GM12878 (cell line): ENCODE measurements around the gene ARPP21. TPM values are rescaled to one million over a fixed set of nuclear protein-coding genes. Genes with fewer than 3 reads are reported as not detected.

Experiments
- ATAC-seq: fragments of 200-7000 bp; cut with Tn5 transposase; 3 replicates; pipeline ENCODE4 v1.9.1; 2020; ENCODE audit warnings: mild to moderate bottlenecking, moderate library complexity
- BruUV-seq: library from RNA; stranded (reverse); fragments of 400-500 nt; replicated peaks from 2 replicates; lab custom pipeline; 2021; lab: Mats Ljungman, UMichigan
- CTCF ChIA-PET: fragments of 300-600 bp; sonication (Branson Sonifier 250); formaldehyde crosslinking; extraction: SDS; loops from one replicate; lab custom pipeline; 2021; ENCODE audit warnings: inconsistent platforms; lab: Yijun Ruan, JAX
- POLR2A ChIA-PET: fragments of 350-600 bp; formaldehyde crosslinking; extraction: SDS; loops from one replicate; lab custom pipeline; 2021; ENCODE audit warnings: inconsistent platforms; lab: Charles Lee
- RAD21 ChIA-PET: fragments of 300-600 bp; sonication (Branson Sonifier 250); formaldehyde crosslinking; loops from one replicate; lab custom pipeline; 2023; ENCODE audit warnings: antibody characterized with exemption; ENCODE audit not compliant: unreplicated experiment; lab: Charles Lee
- SMC1A ChIA-PET: fragments of 300-600 bp; sonication (Branson Sonifier 250); formaldehyde crosslinking; loops from one replicate; lab custom pipeline; 2023; ENCODE audit not compliant: unreplicated experiment, uncharacterized antibody; lab: Charles Lee
- DNase-seq: peaks from one replicate; pipeline ENCODE4 v3.0.0-alpha.2; 2011; ENCODE audit warnings: low read depth, low spot score
- FAIRE-seq: peaks from 3 replicates; lab custom pipeline; 2011; peaks lifted over from hg19 to GRCh38; lab: Jason Lieb, UNC
- H2AFZ ChIP-seq: 2 replicates; pipeline ENCODE4 v1.6.0; 2011; ENCODE audit warnings: low read depth, low read length, control low read depth; ENCODE audit not compliant: control insufficient read depth
- H3K27ac ChIP-seq: 2 replicates; pipeline ENCODE4 v1.5.1; 2011; ENCODE audit warnings: control low read depth; ENCODE audit not compliant: control insufficient read depth, insufficient read depth
- H3K27me3 ChIP-seq, 2 experiments: replicated peaks in 1 of 2; 2 replicates each; pipeline versions ENCODE4 v1.6.0 to v1.6.1; 2011; ENCODE audit warnings: low read length in 1 of 2; ENCODE audit not compliant: control insufficient read depth in 2 of 2, insufficient read depth in 2 of 2
- H3K36me3 ChIP-seq, 2 experiments: 2 replicates each; pipeline ENCODE4 v1.5.1; 2011; ENCODE audit warnings: low read length in 1 of 2; ENCODE audit not compliant: control insufficient read depth in 2 of 2, insufficient read depth in 2 of 2
- H3K4me1 ChIP-seq: 2 replicates; pipeline ENCODE4 v1.6.1; 2011; ENCODE audit warnings: mild to moderate bottlenecking, low read length, moderate library complexity, mixed read lengths; ENCODE audit not compliant: control insufficient read depth, insufficient read depth
- H3K4me2 ChIP-seq: 2 replicates; pipeline ENCODE4 v1.6.0; 2011; ENCODE audit warnings: control low read depth; ENCODE audit not compliant: control insufficient read depth, insufficient read depth
- H3K4me3 ChIP-seq: fragments of 200-600 bp; sonication (generic); 2 replicates; pipeline ENCODE4 v1.5.1; 2016
- H3K79me2 ChIP-seq: 2 replicates; pipeline ENCODE4 v1.6.0; 2011; ENCODE audit warnings: low read length; ENCODE audit not compliant: control insufficient read depth, insufficient read depth
- H3K9ac ChIP-seq: 2 replicates; pipeline ENCODE4 v1.8.0; 2011; ENCODE audit warnings: low read length, control low read depth, mixed read lengths; ENCODE audit not compliant: control insufficient read depth, insufficient read depth
- H3K9me3 ChIP-seq: replicated peaks from 3 replicates; pipeline ENCODE4 v1.5.1; 2011; ENCODE audit warnings: mild to moderate bottlenecking, low read length; ENCODE audit not compliant: control insufficient read depth, insufficient read depth
- H4K20me1 ChIP-seq: 2 replicates; pipeline ENCODE4 v1.6.0; 2011; ENCODE audit not compliant: control insufficient read depth, insufficient read depth
- BACH1 ChIP-seq: fragments of 450-650 bp; IDR thresholded peaks from 2 replicates; pipeline ENCODE4 v1.6.1; 2017; ENCODE audit warnings: mild to moderate bottlenecking, borderline replicate concordance
- BCL11A ChIP-seq: IDR thresholded peaks from 2 replicates; pipeline ENCODE4 v1.6.1; 2011; ENCODE audit warnings: low read depth, low read length
- CREB1 ChIP-seq: IDR thresholded peaks from 2 replicates; pipeline ENCODE4 v1.6.1; 2012; ENCODE audit warnings: low read depth, mild to moderate bottlenecking, inconsistent platforms
- E2F8 ChIP-seq: fragments of 450-650 bp; IDR thresholded peaks from 2 replicates; pipeline ENCODE4 v1.6.1; 2018; ENCODE audit warnings: mild to moderate bottlenecking, low read depth, moderate library complexity; ENCODE audit not compliant: partially characterized antibody
- HCFC1 ChIP-seq: fragments of 150-350 bp; IDR thresholded peaks from 2 replicates; pipeline ENCODE4 v1.6.1; 2014; ENCODE audit warnings: low read length
- HDAC6 ChIP-seq: fragments of 200-600 bp; sonication (generic); IDR thresholded peaks from one replicate; pipeline ENCODE4 v1.8.0; 2017; ENCODE audit warnings: antibody characterized with exemption; ENCODE audit not compliant: unreplicated experiment
- KDM1A ChIP-seq: fragments of 200-600 bp; sonication (generic); IDR thresholded peaks from 2 replicates; pipeline ENCODE4 v1.6.1; 2016; ENCODE audit warnings: borderline replicate concordance
- MXI1 ChIP-seq: fragments of 150-350 bp; IDR thresholded peaks from 2 replicates; pipeline ENCODE4 v1.6.1; 2011; ENCODE audit warnings: low read depth, mild to moderate bottlenecking, inconsistent platforms, low read length, improper control_type of control experiment
- MYB ChIP-seq: fragments of 150-350 bp; IDR thresholded peaks from 2 replicates; pipeline ENCODE4 v1.6.1; 2014; ENCODE audit warnings: mild to moderate bottlenecking, low read depth, low read length, borderline replicate concordance
- NBN ChIP-seq: fragments of 450-650 bp; IDR thresholded peaks from 2 replicates; pipeline ENCODE4 v1.6.1; 2016
- NRF1 ChIP-seq: conservative IDR thresholded peaks from 2 replicates; pipeline ENCODE4 v1.6.1; 2011; ENCODE audit warnings: mild to moderate bottlenecking, low read depth, low read length, improper control_type of control experiment
- SMARCA5 ChIP-seq: fragments of 450-650 bp; IDR thresholded peaks from 2 replicates; pipeline ENCODE4 v1.6.1; 2017; ENCODE audit warnings: mild to moderate bottlenecking
- SMC3 ChIP-seq: IDR thresholded peaks from 2 replicates; pipeline ENCODE4 v1.6.1; 2011; ENCODE audit warnings: low read length, improper control_type of control experiment, borderline replicate concordance
- SREBF1 ChIP-seq: IDR thresholded peaks from 2 replicates; pipeline ENCODE4 v1.6.1; 2012; ENCODE audit warnings: mild to moderate bottlenecking, low read length
- SUPT20H ChIP-seq: IDR thresholded peaks from 2 replicates; pipeline ENCODE4 v1.6.1; 2011; ENCODE audit warnings: low read depth, mild to moderate bottlenecking, low read length, moderate library complexity, borderline replicate concordance; ENCODE audit not compliant: control insufficient read depth
- TARDBP ChIP-seq: IDR thresholded peaks from 2 replicates; pipeline ENCODE4 v1.6.1; 2016; ENCODE audit warnings: borderline replicate concordance
- ZNF217 ChIP-seq: fragments of 450-650 bp; IDR thresholded peaks from 2 replicates; pipeline ENCODE4 v1.6.1; 2017; ENCODE audit warnings: antibody characterized with exemption, mild to moderate bottlenecking
- ZNF592 ChIP-seq: fragments of 450-650 bp; IDR thresholded peaks from 2 replicates; pipeline ENCODE4 v1.6.1; 2017; ENCODE audit warnings: mild to moderate bottlenecking, moderate library complexity
- WGBS: methylation state at CpG from one replicate; pipeline ENCODE4 v1.1.6; 2016; ENCODE audit warnings: low lambda C conversion rate; ENCODE audit not compliant: insufficient replicate concordance, insufficient coverage; ENCODE audit errors: missing lambda C conversion rate; 5-methylcytosine and 5-hydroxymethylcytosine counted together
- in situ Hi-C: fragments of 300-500 bp; cut with MboI; formaldehyde crosslinking; loops from 9 replicates; pipeline ENCODE4 v1.14.3; 2018; ENCODE audit warnings: mixed read lengths
- intact Hi-C: fragments of 100-400 bp; cut with micrococcal nuclease; formaldehyde crosslinking; loops from one replicate; pipeline ENCODE4 v1.14.2; 2022; ENCODE audit not compliant: unreplicated experiment
- polyA plus RNA-seq, 11 experiments: library from polyadenylated mRNA; depleted of rRNA in 4 of 11; unstranded in 6 of 11; stranded (reverse) in 5 of 11; fragments of >200 nt; fragmentation: Nextera tagmentation in 4 of 11; fragmentation: Illumina TruSeq in 1 of 11; extraction: Ambion mirVana in 4 of 11; extraction: Trizol in 1 of 11; gene quantifications; 1 replicate in 1 of 11; 2 replicates in 10 of 11; pipeline versions ENCODE4 v1.2.1 to v1.2.3, GENCODE V29; 2011 to 2016; ENCODE audit warnings: inconsistent platforms in 2 of 11, missing spikeins in 2 of 11, low read depth in 1 of 11
- total RNA-seq, 4 experiments: library from RNA; depleted of rRNA in 3 of 4; stranded (reverse); fragments of >200 nt in 3 of 4; fragmentation: Illumina TruSeq in 1 of 4; extraction: Trizol in 1 of 4; gene quantifications; 2 replicates each; pipeline versions ENCODE4 v1.2.1 to v1.2.3, GENCODE V29; 2013 to 2021

ARPP21 gene
- total and polyA plus RNA-seq, 10 of the 15 experiments (the other 5 are each of a cell fraction or from before 2014, with no cell fraction given): not detected

- H2AFZ ChIP-seq: no peak overlapping the region
- POLR2A ChIA-PET: no interaction called here
- TF ChIP-seq MXI1 (no peak), E2F8 (no peak), ZNF217 (no peak), MYB (no peak), CREB1 (no peak), NBN (no peak), SMC3 (no peak), HDAC6 (no peak), SMARCA5 (no peak), BCL11A (no peak), SUPT20H (no peak), BACH1 (no peak), NRF1 (no peak), TARDBP (no peak), ZNF592 (no peak), KDM1A (no peak), HCFC1 (no peak), SREBF1 (no peak)
- H3K79me2 ChIP-seq: no peaks in the 10 kb centered on the region
- no peak overlapping the region for H3K27ac ChIP-seq
- DNase-seq (no peak), ATAC-seq (no peak), FAIRE-seq (no peak)
- H4K20me1 ChIP-seq: no peaks in the 10 kb centered on the region
- RAD21 ChIA-PET: no interaction called here
- intact Hi-C loops: no loop called here
- no peak overlapping the region for H3K4me2 ChIP-seq
- no peaks in the 10 kb centered on the region for H3K4me1 ChIP-seq
- 0% methylated on average over 1 of the region's 1 CpG for WGBS
- SMC1A ChIA-PET: no interaction called here
- H3K36me3 ChIP-seq: no peaks in the 10 kb centered on the region
- H3K4me3 ChIP-seq: no peak overlapping the region
- no peaks in the 10 kb centered on the region for H3K9me3 ChIP-seq
- in situ Hi-C loops: no loop called here
- no peaks in the 10 kb centered on the region for H3K27me3 ChIP-seq
- BruUV-seq: no TSS peak
- CTCF ChIA-PET: no interaction called here
- no peak overlapping the region for H3K9ac ChIP-seq
Measured at GRCh38 chr3:35651851-35652250, 12.5 kb downstream of the ARPP21 start.
